Endothelial cell (in vitro differentiated cells): Measurements from ENCODE around the gene C1GALT1C1. TPM values are rescaled to one million over a fixed set of nuclear protein-coding genes. Genes with fewer than 3 reads are reported as not detected.

Experiments
- DNase-seq: peaks from one replicate; pipeline ENCODE4 v3.0.0; 2021; ENCODE audit warnings: low spot score
- H3K27ac Mint-ChIP-seq: one replicate; pipeline ENCODE4 v1.8.0; 2021; ENCODE audit warnings: mixed read lengths, inconsistent platforms; ENCODE audit not compliant: unreplicated experiment
- H3K27me3 Mint-ChIP-seq: one replicate; pipeline ENCODE4 v1.8.0; 2021; ENCODE audit warnings: mild to moderate bottlenecking, moderate library complexity, mixed read lengths, inconsistent platforms; ENCODE audit not compliant: unreplicated experiment
- H3K36me3 Mint-ChIP-seq: one replicate; pipeline ENCODE4 v1.8.0; 2021; ENCODE audit warnings: mild to moderate bottlenecking, low read depth, mixed read lengths, inconsistent platforms; ENCODE audit not compliant: unreplicated experiment
- H3K4me1 Mint-ChIP-seq: one replicate; pipeline ENCODE4 v1.8.0; 2021; ENCODE audit warnings: mild to moderate bottlenecking, mixed read lengths, inconsistent platforms; ENCODE audit not compliant: unreplicated experiment
- H3K4me3 Mint-ChIP-seq: one replicate; pipeline ENCODE4 v1.8.0; 2021; ENCODE audit warnings: mild to moderate bottlenecking, mixed read lengths, inconsistent platforms; ENCODE audit not compliant: unreplicated experiment
- H3K9me3 Mint-ChIP-seq: one replicate; pipeline ENCODE4 v1.8.0; 2021; ENCODE audit warnings: mixed read lengths, inconsistent platforms; ENCODE audit not compliant: unreplicated experiment
- long read RNA-seq: library from polyadenylated mRNA; unstranded; transcript quantifications from one replicate; pipeline ENCODE4 v2.0.0, GENCODE V29; 2020; ENCODE audit not compliant: unreplicated experiment
- total RNA-seq: library from RNA; stranded (reverse); fragmentation: NEBNext Ultra II Directional; extraction: Animal tissue kit (Norgen Biotek cat#: 25700); gene quantifications from one replicate; pipeline ENCODE4 v1.2.1, GENCODE V29; 2021; ENCODE audit not compliant: unreplicated experiment
- TF ChIP-seq, protein P1 (sequence below): fragments of 200-600 bp; sonication (generic); IDR thresholded peaks from one replicate; pipeline ENCODE4 v1.5.0; 2021; ENCODE audit warnings: antibody characterized with exemption; ENCODE audit not compliant: unreplicated experiment

C1GALT1C1 gene
- total RNA-seq: 15.6 TPM
- long read RNA-seq, transcript C1GALT1C1-201 (2 exons, 1,613 nt): major isoform, 14 of 15 reads
- long read RNA-seq, partial matches to known transcripts: 0 of 15 reads
- long read RNA-seq, other reads (novel, unspliced or antisense): 1 of 15 reads

GRCh38 chrX:120629667-120630537 lies at the start of gene C1GALT1C1:
Gene C1GALT1C1, minus strand, starts transcription at chrX:120630054. Its CDS starts 2,888 bp downstream, at chrX:120627166.
- H3K36me3 Mint-ChIP-seq: no peaks in the 10 kb centered on the region
- no peaks in the 10 kb centered on the region for H3K9me3 Mint-ChIP-seq

DNA sequence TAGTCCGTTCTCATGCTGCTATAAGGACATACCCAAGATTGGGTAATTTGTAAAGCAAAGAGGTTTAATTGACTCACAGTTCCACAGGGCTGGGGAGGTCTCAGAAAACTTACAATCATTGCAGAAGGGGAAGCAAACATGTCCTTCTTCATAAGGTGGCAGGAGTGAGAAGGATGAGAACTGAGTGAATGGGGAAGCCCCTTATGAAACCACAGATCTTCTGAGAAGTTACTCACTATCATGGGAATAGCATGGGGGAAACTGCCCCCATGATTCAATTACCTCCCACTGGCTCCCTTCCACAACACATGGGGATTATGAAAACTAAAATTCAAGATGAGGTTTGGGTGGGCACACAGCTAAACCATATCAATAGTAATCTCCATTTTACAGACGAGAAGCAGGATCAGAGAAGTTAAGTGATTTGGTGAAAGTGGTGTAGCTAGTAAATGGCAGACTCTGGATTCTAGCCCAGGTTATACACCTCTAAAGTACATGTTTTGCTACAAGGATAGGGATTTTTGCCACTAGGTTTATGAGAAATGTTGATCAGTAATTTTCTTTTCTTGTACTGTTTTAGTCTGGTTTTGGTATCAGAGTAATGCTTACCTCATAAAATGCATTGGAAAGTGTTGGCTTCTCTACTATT lies 47.3 kb upstream of the C1GALT1C1 start:
- TF ChIP-seq, protein P1, sequence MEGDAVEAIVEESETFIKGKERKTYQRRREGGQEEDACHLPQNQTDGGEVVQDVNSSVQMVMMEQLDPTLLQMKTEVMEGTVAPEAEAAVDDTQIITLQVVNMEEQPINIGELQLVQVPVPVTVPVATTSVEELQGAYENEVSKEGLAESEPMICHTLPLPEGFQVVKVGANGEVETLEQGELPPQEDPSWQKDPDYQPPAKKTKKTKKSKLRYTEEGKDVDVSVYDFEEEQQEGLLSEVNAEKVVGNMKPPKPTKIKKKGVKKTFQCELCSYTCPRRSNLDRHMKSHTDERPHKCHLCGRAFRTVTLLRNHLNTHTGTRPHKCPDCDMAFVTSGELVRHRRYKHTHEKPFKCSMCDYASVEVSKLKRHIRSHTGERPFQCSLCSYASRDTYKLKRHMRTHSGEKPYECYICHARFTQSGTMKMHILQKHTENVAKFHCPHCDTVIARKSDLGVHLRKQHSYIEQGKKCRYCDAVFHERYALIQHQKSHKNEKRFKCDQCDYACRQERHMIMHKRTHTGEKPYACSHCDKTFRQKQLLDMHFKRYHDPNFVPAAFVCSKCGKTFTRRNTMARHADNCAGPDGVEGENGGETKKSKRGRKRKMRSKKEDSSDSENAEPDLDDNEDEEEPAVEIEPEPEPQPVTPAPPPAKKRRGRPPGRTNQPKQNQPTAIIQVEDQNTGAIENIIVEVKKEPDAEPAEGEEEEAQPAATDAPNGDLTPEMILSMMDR: no peak
- Mint-ChIP-seq H3K9me3 (no peaks in the 10 kb centered on the region), H3K4me1 (no peaks in the 10 kb centered on the region), H3K27ac (no peak overlapping the region), H3K36me3 (no peaks in the 10 kb centered on the region), H3K27me3 (no peaks in the 10 kb centered on the region), H3K4me3 (no peak overlapping the region)
- no peak for DNase-seq

More at GRCh38 chrX:120629667-120630537, at the start of gene C1GALT1C1:
- Mint-ChIP-seq H3K4me3 (peak within 1 kb of the TSS; percentile 95), H3K4me1 (no peaks in the 10 kb centered on the region), H3K27ac (peak within 1 kb of the TSS; percentile 94), H3K27me3 (no peaks in the 10 kb centered on the region)
- peak; percentile 83 for DNase-seq
- TF ChIP-seq, protein P1: no peak

DNA sequence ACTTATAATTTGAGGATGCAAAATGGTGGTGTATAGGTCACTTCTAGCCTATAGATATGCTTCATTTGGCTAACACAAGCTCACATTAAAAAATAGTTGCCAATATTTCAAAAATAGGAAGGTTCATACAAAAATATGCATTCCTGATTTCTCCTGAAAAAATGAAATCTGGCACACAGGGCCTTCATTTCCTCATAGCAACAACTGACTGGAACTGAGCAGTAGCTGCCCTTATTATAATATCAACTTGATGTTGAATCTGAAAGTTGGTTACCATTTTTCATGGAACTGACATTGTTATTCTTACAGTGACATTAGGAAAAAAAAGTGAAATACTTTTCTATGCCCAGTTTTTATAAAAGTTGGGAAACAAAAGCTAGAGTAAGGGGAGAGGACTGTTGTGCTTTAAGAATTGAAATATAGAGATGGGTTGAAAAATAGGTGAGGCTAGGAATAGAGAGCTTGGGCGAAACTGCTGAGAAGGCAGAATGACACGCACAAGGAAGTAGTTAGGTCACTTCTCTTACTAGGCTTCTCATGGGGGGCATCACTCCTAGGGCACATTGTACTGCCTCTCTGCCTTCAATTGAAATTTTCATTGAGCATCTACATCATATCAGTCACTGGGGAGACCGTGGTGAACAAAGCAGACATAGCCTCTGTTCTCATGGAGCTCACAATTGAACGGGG lies 43.1 kb upstream of the C1GALT1C1 start:
- no peaks in the 10 kb centered on the region for H3K9me3 Mint-ChIP-seq
- no peaks in the 10 kb centered on the region for H3K27me3 Mint-ChIP-seq
- H3K4me3 Mint-ChIP-seq: no peak overlapping the region
- H3K27ac Mint-ChIP-seq: no peak overlapping the region
- H3K4me1 Mint-ChIP-seq: no peaks in the 10 kb centered on the region
- H3K36me3 Mint-ChIP-seq: no peaks in the 10 kb centered on the region
- DNase-seq: no peak
- TF ChIP-seq, protein P1: no peak

- no peak overlapping the region for H3K4me3 Mint-ChIP-seq
- H3K27me3 Mint-ChIP-seq: no peaks in the 10 kb centered on the region
- H3K4me1 Mint-ChIP-seq: no peaks in the 10 kb centered on the region
- TF ChIP-seq, protein P1: no peak
- no peaks in the 10 kb centered on the region for H3K9me3 Mint-ChIP-seq
- H3K36me3 Mint-ChIP-seq: no peaks in the 10 kb centered on the region
- no peak overlapping the region for H3K27ac Mint-ChIP-seq
- DNase-seq: no peak
Observed at GRCh38 chrX:120672389-120672788, 42.5 kb upstream of the C1GALT1C1 start.
